ENCODE measurements around the gene C6orf47.

Gene C6orf47

GRCh38 chr6:31692353-31692752, 31.8 kb upstream of the C6orf47 start:
- TF ChIP-seq, protein P1, sequence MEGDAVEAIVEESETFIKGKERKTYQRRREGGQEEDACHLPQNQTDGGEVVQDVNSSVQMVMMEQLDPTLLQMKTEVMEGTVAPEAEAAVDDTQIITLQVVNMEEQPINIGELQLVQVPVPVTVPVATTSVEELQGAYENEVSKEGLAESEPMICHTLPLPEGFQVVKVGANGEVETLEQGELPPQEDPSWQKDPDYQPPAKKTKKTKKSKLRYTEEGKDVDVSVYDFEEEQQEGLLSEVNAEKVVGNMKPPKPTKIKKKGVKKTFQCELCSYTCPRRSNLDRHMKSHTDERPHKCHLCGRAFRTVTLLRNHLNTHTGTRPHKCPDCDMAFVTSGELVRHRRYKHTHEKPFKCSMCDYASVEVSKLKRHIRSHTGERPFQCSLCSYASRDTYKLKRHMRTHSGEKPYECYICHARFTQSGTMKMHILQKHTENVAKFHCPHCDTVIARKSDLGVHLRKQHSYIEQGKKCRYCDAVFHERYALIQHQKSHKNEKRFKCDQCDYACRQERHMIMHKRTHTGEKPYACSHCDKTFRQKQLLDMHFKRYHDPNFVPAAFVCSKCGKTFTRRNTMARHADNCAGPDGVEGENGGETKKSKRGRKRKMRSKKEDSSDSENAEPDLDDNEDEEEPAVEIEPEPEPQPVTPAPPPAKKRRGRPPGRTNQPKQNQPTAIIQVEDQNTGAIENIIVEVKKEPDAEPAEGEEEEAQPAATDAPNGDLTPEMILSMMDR (IDR thresholded peaks at IDR 0.05; ENCODE audit: low read depth, low read length) = no peak
- no peak for DNase-seq (ENCODE audit: low read depth in 2 of 2)
- H3K4me3 ChIP-seq (replicated peaks in 1 of 2; ENCODE audit: low read depth in 2 of 2, low read length in 2 of 2) = no peak overlapping the region

- no peak overlapping the region for H3K4me3 ChIP-seq (replicated peaks in 1 of 2; ENCODE audit: low read depth in 2 of 2, low read length in 2 of 2)
- TF ChIP-seq, protein P1 (IDR thresholded peaks at IDR 0.05; ENCODE audit: low read depth, low read length) = no peak
- DNase-seq (ENCODE audit: low read depth in 2 of 2) = no peak
Measured at GRCh38 chr6:31691564-31692108, 31.1 kb upstream of the C6orf47 start.

GRCh38 chr6:31691078-31691463, 30.5 kb upstream of the C6orf47 start:
- TF ChIP-seq, protein P1 (IDR thresholded peaks at IDR 0.05; ENCODE audit: low read depth, low read length) = no peak
- no peak overlapping the region for H3K4me3 ChIP-seq (replicated peaks in 1 of 2; ENCODE audit: low read depth in 2 of 2, low read length in 2 of 2)
- DNase-seq (ENCODE audit: low read depth in 2 of 2) = no peak

DNA sequence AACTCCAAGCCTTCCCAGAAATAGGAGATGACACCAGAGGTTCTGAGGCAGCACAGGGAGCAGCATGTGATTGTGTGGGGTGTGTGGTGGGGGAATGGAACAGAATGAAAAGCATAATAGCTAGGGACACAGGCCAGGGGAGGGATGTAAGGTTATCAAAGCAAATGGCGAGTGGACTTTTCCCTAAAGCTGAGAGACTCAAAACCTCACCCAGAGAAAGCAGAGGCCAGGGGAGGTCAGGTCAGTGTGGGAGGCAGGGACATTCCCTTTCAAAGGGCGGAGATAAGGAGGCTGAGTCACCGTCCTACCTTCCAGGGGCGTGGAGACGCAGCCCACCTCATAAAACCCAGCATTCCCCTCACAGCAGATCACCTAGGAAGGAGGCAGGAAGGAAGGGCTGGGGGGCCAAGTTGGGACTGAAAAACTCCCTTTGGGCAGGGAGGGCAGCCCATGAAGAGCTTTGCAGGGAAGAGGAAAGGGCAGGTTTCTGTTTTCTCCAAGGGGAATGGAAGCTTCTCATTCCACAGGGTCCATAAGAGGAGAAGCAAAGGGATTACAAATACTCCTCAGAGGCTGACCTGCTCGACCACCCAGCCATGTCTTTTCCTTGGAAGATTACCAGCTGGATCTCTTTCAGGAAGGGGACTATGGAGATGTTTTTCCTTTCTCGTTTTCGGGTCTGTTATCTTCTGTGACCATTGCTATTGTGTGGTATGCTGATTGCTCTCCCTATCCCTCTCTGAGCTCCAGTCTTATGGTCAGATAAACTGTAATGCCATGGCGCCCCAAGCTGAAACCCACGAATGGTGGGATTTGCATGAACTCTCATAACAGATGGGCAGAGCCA, 29.9 kb upstream of the C6orf47 start:
- TF ChIP-seq, protein P1 (IDR thresholded peaks at IDR 0.05; ENCODE audit: low read depth, low read length) = no peak
- no peak overlapping the region for H3K4me3 ChIP-seq (replicated peaks in 1 of 2; ENCODE audit: low read depth in 2 of 2, low read length in 2 of 2)
- no peak for DNase-seq (ENCODE audit: low read depth in 2 of 2)

DNA sequence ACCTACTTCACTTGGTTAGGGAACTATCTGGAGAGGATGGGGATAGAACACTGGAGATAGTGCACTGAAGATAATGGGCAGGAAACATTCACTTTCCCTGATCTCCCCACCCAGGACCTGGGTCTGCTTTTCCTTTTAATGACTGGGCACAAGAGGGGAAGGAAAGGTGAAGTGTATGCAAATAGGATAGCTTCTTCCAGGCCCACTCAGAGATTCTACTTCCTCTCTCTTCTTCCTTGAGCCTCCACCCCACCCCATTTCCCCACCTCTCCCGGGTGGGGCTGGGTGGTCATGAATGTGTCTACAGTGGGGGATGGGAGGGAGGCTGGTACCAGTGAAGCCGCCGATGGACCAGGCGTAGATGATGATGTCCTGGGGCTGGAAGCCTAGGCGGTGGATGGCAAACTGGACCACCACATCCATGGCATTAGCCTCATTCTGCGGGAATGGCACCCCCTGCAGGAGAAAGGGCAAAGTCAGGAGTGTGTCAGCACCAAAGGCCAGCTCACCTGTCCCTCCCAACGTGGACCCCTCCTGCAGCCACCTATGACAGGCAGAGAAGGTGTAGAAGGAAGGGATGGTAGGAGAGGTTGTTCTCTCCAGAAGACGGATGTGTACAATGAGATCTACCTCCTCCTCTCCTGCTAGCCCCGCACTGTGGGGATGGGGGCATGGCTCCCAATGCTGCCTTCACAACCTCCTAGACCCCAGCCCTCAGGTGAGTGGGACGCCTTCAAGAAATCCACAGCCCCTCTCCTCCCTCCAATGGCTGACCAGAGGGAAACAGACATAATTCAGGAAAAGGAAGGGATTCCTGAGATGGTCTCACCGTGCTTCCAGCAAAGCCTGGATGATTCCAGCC, 28.9 kb upstream of the C6orf47 start:
- no peak overlapping the region for H3K4me3 ChIP-seq (replicated peaks in 1 of 2; ENCODE audit: low read depth in 2 of 2, low read length in 2 of 2)
- DNase-seq (ENCODE audit: low read depth in 2 of 2) = no peak
- TF ChIP-seq, protein P1 (IDR thresholded peaks at IDR 0.05; ENCODE audit: low read depth, low read length) = peak; percentile 56

DNA sequence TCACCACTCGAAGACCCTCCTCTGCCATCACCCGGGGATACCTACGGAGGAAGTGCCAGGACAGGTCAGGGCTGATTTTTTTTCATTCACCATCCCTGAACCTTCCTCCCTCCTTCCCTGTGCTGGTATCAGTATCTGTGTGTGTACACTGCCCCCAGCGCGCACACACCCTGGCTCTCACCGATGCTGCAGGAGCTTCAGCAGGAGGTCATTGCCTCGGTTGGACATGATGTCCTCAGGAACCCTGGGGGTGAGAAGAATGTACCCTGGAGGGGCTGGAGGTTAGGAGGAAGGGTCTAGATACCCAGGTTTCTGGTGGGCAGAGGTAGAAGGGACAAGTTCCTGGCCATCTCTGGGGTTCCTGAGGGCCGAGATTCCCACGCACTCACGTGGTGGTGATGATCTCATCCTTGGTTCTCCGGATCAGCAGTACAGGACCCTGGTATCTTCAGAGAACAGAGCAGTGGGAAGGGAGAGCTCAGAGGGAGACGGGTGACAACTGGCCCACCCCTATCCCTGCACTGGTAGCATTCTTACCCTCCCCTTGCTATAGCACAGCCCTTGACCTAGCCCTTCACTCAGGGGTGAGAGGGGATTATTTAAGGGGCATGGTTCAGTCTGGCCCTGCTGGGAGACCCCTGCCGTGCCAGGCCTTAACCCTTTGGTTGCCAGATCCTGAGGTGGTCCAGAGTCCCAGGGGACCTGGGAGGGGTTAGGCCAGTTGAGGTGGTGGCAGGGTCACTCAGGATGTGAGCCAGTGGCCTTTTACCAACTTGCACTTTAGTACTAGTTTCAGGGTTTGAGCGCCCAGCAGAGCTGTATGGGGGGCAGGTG, 27.5 kb upstream of the C6orf47 start:
- TF ChIP-seq, protein P1 (IDR thresholded peaks at IDR 0.05; ENCODE audit: low read depth, low read length) = no peak
- H3K4me3 ChIP-seq (replicated peaks in 1 of 2; ENCODE audit: low read depth in 2 of 2, low read length in 2 of 2) = no peak overlapping the region
- no peak for DNase-seq (ENCODE audit: low read depth in 2 of 2)

Measured in cardiac fibroblast (primary cell).